Breast epithelium (tissue), 3 donors: ENCODE measurements around the gene TMEM19.

Experiments used
- POLR2A ChIP-seq: fragments of 450-650 bp; IDR thresholded peaks from one replicate; pipeline ENCODE4 v1.6.1; 2016; ENCODE audit warnings: antibody characterized with exemption, mild to moderate bottlenecking, moderate library complexity
- POLR2AphosphoS5 ChIP-seq, 3 donors: sonication (generic); formaldehyde crosslinking; IDR thresholded peaks; one replicate each; pipeline ENCODE4 v1.6.1; 2017; ENCODE audit warnings: antibody characterized with exemption in 3 of 3
- TF ChIP-seq, protein P1 (sequence below), 3 donors: fragments of 450-650 bp; IDR thresholded peaks; one replicate each; pipeline ENCODE4 v1.5.1; 2016 to 2017; ENCODE audit warnings: antibody characterized with exemption in 3 of 3, mild to moderate bottlenecking in 3 of 3, moderate library complexity in 3 of 3

- TF ChIP-seq POLR2AphosphoS5 (IDR thresholded peaks at IDR 0.05) (no peak), POLR2A (no peak)
- TF ChIP-seq, protein P1, sequence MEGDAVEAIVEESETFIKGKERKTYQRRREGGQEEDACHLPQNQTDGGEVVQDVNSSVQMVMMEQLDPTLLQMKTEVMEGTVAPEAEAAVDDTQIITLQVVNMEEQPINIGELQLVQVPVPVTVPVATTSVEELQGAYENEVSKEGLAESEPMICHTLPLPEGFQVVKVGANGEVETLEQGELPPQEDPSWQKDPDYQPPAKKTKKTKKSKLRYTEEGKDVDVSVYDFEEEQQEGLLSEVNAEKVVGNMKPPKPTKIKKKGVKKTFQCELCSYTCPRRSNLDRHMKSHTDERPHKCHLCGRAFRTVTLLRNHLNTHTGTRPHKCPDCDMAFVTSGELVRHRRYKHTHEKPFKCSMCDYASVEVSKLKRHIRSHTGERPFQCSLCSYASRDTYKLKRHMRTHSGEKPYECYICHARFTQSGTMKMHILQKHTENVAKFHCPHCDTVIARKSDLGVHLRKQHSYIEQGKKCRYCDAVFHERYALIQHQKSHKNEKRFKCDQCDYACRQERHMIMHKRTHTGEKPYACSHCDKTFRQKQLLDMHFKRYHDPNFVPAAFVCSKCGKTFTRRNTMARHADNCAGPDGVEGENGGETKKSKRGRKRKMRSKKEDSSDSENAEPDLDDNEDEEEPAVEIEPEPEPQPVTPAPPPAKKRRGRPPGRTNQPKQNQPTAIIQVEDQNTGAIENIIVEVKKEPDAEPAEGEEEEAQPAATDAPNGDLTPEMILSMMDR (IDR thresholded peaks at IDR 0.05): no peak
Measured at GRCh38 chr12:71693126-71693525, 7.2 kb downstream of the TMEM19 start.
